Endometrium (tissue), 2 donors: Measurements from ENCODE around the gene TTC27.

ENCODE experiments used
- FAIRE-seq: peaks from 2 replicates; lab custom pipeline; 2012; peaks lifted over from hg19 to GRCh38; lab: Jason Lieb, UNC
- donor health status: control.
- donor health status: control.

The TTC27 gene

DNA sequence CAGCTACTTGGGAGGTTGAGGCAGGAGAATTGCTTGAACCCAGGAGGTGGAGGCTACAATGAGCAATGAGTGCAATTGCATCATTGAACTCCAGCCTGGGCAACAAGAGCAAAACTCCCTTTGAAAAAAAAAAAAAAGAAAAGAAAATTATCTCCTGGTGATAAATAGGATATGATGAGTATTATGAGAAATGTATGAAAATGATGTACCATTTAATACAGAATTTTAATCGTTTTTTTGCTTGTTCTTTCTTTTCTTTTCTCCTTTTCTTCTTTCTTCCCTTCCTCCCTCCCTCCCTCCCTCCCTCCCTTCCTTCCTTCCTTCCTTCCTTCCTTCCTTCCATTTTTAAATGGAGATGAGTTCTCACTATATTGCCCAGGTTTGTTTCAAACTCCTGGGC, 40.4 kb downstream of the TTC27 start:
- no peak for FAIRE-seq

DNA sequence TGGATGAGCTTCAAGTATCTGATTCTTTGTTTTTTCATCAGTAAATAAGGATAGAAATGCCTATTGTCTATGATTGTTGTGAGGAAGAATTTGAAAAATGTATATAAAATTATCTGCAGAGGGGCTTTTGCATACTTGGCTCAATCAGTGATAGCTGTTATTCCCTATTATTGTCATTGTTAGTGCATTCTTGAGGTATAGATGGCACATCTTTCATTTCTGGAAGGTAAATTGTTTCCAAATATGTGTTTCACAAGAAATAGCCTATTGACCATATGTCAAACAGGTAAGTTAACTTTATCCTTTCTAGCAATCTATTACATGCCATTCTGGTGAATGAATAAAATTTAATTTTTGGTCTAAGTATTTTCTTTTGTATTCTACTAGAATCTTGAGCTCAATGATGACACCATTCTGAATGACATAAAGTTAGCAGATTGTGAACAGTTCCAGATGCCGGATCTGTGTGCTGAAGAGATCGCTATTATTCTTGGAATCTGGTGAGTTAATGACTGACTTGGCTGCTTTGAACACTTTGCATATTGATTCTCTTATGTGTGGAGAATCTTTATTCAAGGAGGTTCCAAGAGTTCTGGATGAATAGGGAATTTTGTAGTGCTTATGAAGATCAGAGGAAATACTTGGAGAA, 44.2 kb downstream of the TTC27 start:
- FAIRE-seq, result no peak

DNA sequence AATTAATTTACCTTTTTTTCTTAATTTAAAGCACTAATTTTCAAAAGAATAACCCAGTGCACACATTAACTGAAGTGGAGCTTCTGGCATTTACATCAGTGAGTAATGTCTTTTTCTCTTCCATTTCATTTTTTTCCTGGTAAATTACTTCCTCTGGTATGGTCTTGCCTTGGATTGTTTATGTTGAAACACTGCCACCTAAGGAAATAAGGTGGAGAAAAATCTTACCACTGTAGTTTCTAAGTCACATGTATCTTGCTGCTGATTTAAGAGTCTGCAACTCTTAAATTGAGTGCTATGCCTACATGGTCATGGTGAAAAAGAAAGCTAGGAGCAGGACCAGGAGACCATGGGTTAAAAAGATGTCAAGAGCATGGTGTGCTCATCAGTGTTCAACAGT, 51.0 kb downstream of the TTC27 start:
- FAIRE-seq, result no peak

DNA sequence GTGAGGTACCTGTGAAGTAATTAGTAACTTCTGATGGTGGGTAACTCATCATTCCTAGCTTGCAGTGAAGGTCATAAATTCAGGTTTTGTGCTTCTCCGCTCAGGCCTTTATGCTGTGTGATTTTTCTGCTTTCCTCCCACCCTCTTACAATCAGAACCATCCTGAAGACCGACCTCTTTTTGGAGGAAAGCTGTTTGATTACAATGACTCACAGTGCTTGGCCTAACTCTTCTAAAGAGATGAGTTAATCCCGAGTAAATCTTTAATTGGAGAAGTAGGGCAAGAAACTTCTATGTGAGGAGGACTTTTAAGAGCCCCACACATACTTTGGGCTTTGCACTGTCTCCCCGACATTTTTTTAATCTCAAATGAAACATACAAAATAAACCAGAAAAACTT, 53.1 kb downstream of the TTC27 start:
- FAIRE-seq, result no peak

DNA sequence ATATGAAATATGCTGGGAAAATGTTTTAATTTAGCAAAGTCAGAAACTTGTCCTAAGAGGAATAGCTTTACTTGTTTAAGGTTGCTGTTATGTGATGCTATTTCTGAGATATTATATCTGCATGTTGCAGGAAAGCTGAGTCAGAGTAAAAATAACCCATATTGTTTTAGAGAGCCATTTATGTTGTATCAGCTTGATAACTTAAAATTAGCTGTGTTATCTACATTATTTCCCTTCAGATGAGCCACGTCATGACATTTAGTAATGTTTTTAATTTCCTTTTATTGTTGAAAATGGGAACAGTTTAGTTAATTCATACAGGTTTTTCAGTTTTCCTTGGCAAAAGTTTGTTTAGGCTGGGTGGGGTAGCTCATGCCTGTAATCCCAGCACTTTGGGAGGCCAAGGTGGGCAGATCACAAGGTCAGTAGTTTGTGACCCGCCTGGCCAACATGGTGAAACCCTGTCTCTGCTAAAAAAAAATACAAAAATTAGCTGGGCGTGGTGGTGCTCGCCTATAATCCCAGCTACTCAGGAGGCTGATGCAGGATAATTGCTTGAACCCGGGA, 55.8 kb downstream of the TTC27 start:
- FAIRE-seq, result no peak

DNA sequence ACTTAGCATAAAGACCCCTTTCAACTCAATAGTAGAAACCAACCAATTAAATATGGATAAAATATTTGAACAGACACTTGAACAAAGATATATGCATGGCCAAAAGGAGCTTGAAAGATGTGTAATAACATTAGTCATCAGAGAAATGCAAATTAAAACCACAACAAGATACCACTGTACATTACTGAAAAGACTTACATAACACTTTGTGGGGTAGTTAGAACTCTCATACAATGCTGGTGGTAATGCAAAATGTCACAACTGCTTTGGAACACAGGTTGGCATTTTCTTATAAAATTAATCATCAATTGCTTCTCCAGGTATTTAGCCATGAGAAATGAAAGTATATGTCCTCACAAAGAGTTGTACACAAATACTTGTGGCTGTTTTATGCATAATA, 60.7 kb downstream of the TTC27 start:
- no peak for FAIRE-seq

DNA sequence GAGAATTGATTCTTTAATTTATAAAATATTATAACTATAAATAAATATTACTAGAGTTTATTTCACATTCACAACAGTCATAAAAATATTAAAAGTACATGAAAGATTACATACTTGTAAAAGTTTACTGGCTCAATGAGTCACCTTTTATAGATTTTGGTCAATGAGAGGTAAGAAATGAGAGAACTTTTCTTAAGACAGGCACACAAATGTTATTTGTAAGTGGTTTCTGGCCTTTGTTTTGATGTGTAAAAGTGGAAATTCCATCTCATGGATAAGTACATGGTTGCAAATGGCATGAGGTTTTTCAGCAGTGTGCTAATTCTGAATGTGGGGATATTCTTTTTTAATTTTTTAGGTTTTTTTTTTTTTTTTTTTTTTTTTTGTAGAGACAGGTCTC, 63.8 kb downstream of the TTC27 start:
- no peak for FAIRE-seq

DNA sequence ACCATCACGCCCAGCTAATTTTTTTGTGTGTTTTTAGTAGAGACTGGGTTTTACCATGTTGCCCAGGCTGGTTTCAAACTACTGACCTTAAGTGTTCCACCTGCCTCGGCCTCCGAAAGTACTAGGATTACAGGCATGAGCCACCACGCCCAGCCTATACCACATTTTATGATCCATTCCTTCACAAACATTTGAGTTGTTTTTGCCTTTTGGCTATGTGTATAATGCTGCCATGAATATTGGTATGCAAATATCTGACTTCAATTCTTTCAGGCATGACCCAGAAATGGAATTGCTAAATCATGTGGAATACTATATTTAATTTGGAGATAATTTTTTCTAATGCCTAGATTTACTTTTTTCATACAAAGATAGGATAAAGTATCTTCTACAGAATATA, 68.6 kb downstream of the TTC27 start:
- FAIRE-seq, result no peak

DNA sequence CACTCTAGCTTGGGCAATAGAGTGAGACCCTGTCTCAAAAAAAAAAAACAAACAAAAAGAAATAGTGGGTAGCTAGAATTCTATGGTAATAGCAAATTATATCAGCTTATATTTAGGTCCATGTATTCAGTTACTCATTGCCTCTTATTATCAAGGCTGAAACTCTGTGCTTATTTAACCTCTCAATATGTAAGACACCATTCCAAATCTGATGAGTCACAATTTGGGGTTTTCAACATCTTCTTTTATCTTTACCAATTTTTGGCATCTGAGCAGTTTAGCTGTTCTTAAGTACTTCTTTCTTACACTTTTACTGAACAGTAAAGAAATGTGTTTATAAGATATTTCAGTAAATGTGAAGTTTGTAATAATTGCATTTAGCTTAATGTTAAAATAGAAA, 69.3 kb downstream of the TTC27 start:
- no peak for FAIRE-seq

DNA sequence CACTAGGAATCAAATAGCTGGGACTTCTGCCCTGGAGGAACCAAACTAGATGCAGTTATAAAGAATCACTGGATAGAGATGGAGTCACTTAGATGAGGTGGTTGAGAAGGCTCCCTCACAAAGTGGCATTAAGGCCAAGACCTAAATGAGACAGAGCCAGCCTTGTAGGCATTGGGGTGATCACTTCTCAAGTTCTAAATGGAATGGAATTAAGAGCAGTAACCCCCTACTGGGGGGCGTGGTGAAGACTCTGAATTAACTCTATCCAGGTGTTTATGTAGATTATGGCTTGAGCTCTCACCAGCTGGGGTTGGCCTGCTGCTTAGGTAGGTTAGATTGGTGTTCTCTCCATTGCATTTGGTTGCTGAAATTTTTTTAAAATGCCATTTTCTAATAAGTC, 71.3 kb downstream of the TTC27 start:
- FAIRE-seq, result no peak

DNA sequence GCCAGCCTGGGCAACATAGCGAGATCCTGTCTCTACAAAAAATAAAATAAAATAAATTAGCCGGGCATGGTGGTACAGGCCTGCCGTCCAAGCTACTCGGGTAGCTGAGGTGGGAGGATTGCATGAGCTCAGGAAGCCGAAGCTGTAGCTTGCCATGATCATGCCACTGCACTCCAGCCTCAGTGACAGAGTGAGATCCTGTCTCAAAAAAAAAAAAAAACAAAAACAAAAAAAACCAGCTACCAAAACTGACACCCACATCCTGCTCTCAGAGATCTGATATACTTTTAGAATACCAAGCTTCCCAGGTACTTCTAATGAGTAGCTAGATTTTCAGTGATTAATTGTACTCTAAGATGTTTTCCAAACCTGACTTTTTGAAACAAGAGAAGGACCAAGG, 74.0 kb downstream of the TTC27 start:
- no peak for FAIRE-seq

DNA sequence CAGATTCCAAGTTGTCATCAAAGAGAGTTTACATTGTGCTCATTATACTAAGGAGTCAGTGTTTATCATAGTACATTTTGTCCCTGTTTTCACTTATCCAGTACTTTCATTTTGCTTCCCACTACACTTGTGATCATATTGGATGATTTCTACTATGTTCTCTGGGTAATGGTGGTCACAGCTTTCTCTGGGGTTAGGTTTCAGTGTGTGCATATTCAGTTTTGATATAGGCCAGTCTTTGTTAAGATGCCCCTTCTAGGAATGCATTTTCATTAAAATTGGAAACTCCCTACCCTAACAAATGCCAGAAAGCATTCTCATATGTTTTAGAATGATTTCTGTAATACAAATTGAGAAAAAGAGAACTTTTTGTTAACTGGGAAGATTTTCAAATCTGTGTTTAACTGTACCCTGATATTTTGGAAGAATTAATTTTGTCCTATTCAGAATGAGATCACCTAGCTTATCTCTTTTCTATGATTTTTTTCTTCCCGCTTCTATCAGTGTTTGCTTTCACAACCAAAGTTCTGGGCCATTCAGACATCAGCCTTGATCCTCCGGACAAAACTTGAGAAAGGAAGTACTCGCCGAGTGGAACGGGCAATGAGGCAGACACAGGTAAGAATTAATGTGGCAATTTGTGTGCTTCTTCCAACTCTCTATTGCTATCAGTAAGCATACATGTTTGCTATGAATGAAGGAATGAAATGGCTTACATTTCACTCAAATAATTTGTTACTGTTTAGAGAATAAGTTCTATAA, 74.6 kb downstream of the TTC27 start:
- no peak for FAIRE-seq

DNA sequence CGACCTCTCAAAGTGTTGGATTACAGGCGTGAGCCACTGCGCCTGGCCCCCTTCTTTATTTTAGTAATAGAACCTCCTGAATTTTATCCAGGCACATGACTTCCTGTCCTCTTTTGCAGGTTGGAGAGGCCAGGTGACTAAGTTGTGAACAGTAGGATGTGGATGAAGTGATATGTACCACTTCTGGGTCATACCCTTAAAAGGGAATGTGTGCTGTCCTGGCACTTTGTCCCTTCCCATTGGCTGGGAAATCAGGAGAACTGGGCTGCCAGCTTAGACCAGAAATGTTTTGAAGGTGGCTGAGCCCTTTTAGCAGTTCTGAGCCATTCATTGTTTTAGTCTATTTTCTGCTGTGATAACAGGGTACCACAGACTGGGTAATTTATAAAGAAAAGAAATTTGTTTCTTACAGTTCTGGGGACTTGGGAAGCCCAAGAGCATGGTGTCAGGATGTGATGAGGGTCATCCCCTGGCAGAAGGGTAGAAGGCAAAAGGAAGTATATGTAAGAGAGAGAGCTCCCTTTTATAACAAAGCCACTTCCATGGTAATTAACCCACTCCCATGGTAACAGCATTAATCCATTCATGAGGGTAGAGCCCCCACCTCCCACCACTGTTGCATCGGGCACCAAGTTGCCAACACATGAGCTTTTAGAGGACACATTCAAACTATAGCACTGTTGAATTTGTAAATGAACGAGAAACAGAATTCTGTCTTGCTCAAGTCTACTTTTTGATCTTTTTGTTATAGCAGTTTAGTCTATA, 79.1 kb downstream of the TTC27 start:
- FAIRE-seq, result no peak

DNA sequence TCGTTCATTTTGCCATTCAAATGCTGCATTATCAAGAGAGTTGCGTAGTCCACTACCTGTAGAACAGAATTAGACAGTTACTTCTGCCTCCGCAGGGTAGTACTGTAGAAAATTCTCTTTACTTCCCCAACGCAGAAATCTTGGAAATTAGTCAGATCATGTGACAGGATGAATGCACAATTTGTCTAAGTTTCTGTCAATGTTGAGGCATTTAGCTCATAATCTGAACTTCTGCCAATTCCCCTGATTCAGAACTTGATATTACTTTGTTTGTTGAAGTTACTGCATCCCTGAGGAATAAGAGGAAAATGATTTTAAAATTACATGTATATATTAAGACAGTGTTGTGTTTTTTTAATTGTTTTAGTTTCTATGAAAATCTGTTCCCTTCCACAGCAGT, 83.4 kb downstream of the TTC27 start:
- FAIRE-seq, result no peak

DNA sequence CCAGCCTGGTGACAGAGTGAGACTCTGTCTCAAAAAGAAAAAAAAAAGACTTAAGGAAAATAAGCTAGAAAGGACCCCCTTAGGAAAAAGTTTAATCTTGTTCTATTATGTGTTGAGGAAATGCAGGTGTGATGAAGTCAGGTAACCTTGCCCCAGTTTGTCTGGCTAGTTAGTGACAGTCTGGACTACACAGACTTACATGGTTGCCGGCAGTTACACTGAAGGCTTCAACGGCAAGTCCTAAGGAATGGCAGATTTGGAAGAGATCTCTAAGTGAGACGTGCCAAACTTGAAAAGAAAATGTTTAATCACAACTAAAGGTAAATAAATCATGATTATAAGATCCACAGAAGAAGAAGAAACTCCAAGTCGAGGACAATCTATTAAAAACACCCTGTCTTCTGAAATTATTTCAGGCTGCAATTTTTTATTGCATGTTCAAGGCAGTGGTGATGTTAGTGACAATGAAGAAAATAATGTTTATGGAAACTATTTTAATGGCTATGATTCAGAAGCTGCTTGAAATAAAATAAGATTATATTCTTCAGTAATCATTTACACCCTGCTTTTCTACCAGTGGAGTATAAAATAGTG, 84.2 kb downstream of the TTC27 start:
- no peak for FAIRE-seq

DNA sequence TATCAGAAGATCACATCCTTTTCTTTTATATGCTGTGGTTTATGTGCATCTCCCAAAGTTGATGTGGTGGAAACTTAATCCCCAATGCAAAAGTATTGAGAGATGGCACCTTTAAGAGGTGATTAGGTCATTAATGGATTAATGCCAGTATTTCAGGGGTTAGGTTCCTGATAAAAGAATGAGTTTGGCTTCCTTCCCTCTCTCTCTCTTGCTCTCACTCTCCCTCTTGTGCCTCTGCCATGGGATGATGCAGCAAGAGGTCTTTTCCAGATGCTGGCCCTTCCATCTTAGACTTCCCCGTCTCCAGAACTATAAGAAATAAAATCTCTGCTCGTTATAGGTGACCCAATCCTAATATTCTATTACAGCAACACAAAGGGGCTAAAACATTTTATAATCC, 85.0 kb downstream of the TTC27 start:
- FAIRE-seq, result no peak

DNA sequence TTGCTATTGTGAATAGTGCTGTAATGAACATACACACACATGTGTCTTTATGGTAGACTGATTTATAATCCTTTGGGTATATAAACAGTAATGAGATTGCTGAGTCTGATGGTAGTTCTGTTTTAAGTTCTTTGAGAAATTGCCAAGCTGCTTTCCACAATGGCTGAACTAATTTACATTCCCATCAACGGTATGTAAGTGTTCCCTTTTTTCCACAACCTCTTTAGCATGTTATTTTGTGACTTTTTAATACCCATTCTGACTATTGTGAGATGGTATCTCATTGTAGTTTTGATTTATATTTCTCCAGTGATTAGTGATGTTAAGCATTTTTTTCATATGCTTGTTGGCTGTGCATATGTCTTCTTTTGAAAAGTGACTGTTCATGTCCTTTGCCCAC, 86.7 kb downstream of the TTC27 start:
- no peak for FAIRE-seq

DNA sequence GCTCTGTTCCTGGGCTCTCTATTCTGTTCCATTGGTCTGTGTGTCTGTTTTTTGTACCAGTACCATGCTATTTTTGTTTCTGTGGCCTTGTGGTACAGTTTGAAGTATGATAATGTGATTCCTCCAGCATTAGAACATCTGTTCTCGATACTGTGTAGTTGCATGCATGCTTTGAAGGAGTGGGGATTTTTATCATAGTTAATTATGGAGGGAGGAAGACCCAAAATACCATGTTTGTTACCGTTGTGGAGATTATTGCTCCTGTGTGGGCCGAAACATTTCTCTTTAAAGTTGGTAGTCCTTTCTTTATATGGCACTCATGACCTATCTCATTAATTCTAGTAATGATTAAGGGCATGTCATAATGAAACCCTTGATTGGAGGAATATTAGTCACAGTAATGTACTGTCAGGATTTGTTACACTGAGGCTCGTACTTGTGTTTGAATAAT, 87.6 kb downstream of the TTC27 start:
- no peak for FAIRE-seq

DNA sequence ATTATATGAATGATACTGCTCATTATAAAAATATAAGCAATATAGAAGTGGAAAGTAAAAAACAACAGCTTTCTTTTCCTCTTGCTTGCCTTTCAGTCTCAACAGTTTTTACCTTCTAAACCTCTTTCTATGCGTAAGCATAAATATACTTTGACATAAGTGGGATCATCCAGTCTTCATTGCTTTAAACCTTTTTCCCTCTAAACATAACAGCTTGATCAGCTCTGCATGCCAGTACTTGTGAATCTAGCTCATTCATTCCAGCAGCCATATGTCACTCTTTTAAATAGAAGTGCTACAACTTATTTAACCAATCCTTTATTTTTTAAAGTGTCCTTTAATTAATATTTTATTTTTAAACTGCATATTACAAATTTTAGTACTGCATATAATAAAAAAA, 88.1 kb downstream of the TTC27 start:
- no peak for FAIRE-seq

DNA sequence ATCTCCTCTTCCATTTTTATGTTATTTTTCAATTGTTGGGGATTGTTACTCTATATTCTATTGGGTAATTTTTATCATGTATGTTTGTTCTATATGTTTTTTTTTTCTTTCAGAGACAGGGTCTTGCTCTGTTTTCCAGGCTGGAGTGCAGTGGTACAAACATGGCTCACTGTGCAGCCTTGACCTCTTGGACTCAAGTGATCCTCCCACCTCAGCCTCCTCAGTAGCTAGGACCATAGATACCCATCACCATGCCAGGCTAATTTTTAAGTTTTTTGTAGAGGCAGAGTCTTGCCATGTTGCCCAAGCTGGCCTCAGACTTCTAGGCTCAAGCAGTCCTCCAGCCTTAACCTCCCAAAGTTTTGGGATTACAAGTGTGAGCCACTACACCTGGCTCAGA, 88.7 kb downstream of the TTC27 start:
- no peak for FAIRE-seq

DNA sequence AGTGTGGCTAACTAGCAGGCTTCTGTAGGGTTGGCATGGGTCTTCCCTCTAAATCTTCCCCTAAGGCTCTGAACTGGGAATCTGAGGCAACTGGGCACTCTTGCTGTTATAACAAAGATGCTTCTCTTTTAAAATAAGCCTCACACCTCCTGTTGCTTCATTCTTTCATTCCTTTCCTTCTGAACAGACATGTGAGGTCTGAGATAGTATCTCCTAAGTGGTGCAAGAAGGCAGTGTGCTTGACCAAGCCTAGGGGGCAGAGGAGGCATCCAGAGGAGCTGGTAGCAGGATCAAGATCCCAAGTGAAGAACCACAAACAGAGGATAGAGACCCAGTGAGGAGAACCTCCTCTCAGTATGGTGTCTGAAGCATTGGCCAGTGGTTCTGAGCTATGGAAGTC, 90.9 kb downstream of the TTC27 start:
- no peak for FAIRE-seq

DNA sequence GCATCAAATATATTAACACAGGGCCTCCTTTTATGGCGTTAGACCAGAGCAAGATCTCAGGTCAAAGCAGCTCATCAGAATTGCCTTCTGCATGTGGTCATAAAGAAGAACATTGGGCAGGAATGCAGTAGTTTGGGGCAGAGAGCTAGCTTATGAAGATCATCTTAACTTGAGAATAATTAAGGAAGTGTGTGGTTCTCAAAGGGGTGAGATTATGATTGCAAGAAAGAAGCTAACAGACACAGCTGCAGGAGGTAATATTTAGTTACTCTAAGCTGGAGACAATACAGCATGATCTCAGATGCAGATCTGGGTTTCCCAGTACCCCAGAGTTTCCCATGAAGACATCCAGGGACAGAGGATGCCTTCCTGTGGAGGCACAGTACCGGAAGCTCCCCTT, 91.6 kb downstream of the TTC27 start:
- no peak for FAIRE-seq
